ENCODE measurements around the gene GMIP.
"Not testable (repeated sequence)": the region's sequence is repeated elsewhere in the genome, so short reads cannot be mapped to it uniquely, and the experiment has no call there.

DNA sequence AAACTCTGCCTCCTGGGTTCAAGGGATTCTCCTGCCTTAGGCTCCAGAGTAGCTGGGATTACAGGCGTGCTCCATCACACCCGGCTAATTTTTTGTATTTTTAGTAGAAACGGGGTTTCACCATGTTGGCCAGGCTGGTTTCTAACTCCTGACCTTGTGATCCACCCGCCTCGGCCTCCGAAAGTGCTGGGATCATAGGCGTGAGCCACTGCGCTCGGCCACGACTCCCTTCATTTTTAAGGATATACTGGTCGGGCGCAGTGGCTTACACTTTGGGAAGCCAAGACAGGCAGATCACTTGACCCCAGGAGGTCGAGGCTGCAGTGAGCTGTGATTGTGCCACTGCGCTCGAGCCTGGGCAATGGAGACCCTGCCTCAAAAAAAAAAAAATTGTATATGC, 42.7 kb upstream of the GMIP start:
- TF ChIP-seq POLR2AphosphoS5 (IDR thresholded peaks at IDR 0.05; ENCODE audit: insufficient read depth in 1 of 2, low read depth in 1 of 2); CTCF (IDR thresholded peaks at IDR 0.05); POLR2A (IDR thresholded peaks at IDR 0.05): not testable (repeated sequence)

Data from vagina (tissue), 2 donors.